HG02970 (cell line): ENCODE results near the gene RAB5B.
"Not testable (repeated sequence)": the region's sequence is repeated elsewhere in the genome, so short reads cannot be mapped to it uniquely, and the experiment has no call there.

ENCODE experiments used
- ATAC-seq: cut with Tn5 transposase; IDR thresholded peaks from one replicate; pipeline ENCODE4 v1.9.1; 2021; ENCODE audit warnings: mild to moderate bottlenecking, moderate library complexity, moderate number of reproducible peaks; ENCODE audit not compliant: unreplicated experiment, low FRiP score

The RAB5B gene

DNA sequence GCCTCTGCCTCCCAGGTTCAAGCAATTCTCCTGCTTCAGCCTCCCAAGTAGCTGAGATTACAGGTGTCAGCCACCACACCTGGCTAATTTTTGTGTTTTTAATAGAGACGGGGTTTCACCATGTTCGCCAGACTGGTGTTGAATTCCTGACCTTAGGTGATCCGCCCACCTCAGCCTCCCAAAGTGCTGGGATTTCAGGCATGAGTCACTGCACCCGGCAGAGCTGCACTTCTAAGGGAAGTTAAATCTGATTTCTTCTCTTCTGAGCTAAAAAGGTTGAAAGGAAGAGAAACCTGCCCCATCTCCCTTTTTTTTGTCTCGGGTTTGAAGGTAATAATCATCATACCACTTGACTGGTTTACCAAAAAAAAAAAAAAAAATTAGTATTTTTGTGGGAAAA lies 8.0 kb downstream of the RAB5B start:
- not testable (repeated sequence) for ATAC-seq

DNA sequence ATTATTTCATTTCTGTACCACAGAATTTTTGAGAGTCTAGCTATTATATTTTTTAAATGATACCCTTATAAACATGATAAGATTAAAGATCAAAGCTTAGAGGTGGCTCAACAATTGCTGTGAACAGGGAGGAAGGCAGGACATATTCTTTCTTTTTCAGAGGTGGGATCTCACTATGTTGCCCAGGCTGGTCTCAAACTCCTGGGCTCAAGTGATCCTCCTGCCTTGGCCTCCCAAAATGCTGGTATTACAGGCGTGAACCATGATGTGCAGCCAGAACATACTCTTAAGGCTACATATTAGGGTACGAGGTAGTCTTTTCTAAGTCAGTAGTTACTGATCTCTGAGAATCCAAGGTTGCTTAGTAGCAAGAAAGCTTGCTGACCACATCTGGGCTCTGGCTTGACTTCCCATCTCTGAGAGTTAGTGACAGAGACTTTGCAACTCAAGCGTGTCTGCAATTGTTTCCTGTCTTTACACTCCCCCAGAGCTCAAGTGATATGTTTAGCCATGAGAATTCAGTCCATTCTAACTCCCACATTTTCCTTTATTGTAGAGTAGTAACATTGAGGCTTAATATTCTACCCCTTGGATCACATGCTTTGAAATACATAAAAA lies 8.6 kb downstream of the RAB5B start:
- ATAC-seq: no peak

DNA sequence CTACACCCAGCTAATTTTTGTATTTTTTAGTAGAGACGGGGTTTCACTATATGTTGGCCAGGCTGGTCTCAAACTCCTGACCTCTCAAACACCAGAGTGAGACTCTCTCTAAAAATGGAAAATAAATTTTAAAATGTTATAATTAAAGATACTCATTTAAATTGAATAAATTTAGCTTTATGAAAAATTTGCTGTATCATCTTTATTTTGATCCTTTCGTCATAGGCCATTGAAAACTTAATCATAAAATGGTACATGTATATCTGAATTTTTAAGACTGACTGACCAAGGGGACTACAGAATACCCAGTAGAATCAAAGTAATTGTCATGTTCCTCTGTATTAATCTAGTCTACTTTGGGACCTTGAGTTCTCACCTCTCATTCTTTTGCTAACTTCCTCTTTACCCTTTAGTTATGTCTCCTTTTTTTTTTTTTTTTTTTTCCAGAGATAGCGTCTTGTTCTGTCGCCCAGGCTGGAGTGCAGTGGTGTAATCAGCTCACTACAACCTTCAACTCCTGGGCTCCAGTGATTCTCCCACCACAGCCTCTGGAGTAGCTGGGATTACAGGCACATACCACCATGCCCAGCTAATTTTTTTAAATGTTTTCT lies 9.5 kb downstream of the RAB5B start:
- no peak for ATAC-seq

DNA sequence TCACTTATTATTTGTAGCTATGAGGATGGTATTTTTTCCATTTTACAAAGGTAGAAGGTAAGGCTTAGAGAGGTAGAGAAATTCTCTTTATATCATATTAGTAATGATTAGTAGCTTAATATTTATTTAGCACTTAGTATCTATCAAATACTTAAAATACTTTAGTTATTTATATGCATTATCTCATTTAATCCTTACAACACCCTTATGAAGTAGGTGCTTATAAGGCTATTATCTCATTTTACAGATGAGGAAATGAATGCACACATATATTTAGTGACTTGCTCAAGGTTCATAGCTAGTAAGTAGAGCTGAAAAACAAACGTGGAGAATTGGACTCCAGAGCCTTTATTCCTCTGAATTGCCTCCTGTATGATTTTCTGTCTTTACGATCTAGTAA lies 11.0 kb downstream of the RAB5B start:
- no peak for ATAC-seq

DNA sequence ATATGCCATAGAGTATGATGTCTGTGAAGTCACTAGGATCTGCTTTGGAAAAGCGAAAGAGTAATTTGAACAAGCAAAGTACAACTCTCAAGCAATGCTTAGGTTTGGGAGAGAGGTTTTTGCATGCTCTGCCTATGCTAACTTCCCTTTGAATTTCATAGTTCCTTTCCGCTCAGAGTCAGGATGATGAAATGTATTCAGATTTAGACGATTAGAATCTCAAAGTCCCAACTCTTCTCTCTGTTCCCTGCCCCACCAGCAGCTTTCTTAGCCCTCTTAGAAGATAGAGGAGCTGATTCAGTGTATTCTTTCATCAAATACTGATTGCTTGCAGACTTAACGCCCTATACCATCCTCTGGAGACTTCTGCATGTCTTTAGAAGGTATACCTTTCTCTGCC lies 11.5 kb downstream of the RAB5B start:
- ATAC-seq: no peak

DNA sequence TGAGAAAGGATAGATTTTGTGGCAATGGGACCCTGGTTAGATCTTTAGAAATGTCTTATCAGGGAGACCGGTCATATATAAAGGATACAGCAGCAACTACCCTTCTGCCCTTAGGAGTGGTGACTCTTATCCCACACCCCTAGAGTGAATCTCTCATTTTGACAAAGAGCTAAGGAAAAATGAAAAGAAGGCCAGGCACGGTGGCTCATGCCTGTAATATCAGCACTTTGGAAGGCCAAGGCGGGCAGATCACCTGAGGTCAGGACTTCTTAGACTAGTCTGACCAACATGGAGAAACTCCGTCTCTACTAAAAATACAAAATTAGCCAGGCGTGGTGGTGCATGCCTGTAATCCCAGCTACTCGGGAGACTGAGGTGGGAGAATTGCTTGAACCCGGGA lies 12.1 kb downstream of the RAB5B start:
- ATAC-seq: not testable (repeated sequence)

DNA sequence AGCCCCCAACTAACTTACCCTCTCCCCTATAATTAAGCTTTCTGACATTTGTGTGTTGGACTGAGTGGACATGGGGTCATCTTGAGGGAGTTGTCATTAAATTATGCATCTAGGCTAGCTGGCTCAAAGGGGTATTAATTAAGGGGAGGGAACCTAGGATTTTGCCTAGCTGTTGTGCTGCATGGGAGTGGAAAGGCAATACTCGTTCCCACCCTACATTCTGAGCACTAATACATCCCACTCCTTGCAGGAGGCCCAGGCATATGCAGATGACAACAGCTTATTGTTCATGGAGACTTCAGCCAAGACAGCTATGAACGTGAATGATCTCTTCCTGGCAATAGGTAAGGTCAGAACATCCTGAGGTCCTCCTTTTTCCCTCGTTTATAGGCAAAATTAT lies 17.2 kb downstream of the RAB5B start:
- ATAC-seq: no peak

DNA sequence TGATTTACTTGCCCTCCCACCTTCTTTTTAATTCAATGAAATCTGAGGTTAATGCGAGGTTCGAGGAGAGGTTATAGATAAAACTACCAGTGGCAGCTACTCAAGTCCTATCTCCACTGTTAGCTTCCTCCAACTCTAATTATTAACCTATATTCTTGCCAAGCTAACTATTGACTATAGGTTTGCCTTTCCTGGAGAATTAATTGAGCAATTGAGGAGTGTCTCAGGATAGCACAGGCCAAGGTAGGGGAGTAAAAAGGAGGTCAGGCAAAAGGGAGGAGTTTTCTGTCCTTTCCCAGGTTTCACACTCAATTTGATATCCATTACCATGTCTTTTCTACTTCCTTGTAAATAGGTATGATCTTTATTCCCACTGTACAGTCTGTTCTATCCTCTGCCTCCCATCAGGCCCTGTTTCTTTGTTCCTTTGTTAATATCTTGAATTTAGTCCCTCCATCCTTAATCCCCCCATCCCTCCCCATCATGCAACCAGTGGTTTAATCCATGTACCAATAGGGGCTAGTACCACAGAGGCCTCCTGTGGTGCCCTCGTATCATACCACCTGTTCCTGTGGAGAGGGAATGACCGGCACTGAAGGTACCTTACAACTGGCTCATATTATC lies 19.5 kb downstream of the RAB5B start:
- no peak for ATAC-seq

DNA sequence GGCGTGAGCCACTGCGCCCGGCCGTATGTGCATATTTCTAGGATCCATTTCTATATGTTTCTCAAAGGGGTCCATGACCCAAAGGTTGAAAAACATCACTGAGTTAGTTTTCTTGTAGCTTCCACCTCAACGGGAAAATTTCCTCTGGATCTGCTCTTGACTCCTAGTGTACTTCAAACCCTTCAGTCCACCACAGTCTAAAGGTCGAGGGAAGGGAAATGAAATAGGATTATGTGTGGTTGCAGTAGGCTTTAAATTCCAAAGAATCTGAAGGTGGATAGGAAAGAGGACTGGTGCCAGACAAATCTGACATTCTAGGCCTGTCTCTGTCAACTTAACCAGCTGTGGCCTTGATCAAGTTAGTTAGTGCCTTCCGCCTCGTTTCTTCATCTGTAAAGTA lies 21.5 kb downstream of the RAB5B start:
- ATAC-seq: no peak

DNA sequence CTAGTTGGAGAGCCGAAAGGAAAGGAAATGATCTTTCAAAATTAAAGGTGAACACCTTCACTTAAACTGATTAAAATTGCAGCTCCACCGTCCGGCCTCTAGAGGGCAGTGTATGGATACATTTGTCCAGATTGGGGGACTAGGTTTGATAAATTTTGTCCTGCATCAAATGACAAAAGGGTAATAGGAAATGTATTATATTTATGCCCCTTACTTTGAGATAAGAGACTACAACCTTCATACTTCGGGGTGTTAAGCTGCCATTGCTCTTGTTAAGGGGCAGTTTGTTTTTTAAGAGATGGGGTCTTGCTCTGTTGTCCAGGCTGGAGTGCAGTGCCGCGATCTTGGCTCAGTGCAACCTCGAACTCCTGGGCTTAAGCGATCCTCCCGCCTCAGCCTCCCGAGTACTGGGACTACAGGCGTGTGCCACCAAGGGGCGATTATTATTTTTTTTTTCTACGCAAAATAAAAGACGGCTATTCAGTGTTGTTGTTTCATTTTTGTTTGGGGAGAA lies 22.4 kb downstream of the RAB5B start:
- ATAC-seq: no peak

DNA sequence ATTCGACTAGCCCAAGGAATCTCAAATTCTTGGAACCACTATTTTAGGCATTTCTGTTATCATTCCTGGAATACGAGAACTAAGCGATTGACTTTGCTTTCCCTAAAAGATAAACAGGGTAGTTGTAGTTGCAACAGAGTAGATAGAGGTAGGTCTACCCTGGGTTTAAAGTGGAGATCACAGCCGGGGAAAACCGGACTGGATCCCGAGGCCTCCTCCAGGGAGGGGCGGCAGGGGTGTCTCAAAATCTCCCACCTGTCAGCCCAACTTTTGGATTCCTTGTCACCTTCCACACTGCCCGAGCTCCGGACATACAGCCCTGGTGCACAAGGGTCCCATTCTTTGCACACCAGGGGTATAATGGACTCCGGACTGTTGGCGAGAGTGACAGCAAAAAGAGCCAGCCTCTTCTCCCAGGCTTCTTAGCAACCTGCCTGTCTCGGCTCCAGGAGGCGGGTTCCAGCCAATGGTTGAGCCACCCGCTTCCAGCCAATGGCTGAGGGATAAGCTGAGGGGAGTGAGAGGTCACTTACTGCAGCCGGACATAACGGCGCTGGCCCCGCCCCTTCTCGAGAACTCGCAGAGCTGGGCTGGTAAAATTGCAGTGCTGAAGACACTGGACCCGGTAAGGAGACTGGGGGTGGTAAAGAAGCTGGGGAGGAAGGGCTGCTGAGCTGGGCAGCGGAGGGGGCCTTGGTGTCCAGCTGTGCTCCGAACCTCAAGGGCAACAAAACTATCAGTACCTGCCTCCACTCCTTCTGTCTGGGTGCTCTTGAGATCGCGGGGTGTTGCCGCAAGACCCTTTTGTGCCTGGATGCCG lies 23.0 kb downstream of the RAB5B start, which contains the start of gene SUOX:
Gene SUOX (plus strand): TSS at position 562 of the 820 bp plus-strand sequence. CDS start 4,946 bp downstream, outside the sequence.
- ATAC-seq: peak; percentile 91

DNA sequence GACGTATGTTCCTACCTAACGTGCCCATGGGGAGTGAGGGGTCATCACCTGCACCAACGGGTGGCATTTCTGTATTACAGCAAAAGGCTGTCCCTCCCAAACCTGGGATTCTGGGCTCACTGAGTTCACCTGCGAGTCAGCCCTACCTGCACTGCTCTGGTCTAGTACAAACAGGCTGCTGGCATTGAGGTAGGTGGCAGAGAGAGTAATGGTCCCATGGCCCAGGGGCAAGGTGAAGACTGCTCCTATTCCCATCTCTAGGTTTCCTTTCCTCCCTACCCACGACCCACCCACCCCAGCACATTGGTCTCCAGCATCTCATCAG lies 23.6 kb downstream of the RAB5B start:
- no peak for ATAC-seq

DNA sequence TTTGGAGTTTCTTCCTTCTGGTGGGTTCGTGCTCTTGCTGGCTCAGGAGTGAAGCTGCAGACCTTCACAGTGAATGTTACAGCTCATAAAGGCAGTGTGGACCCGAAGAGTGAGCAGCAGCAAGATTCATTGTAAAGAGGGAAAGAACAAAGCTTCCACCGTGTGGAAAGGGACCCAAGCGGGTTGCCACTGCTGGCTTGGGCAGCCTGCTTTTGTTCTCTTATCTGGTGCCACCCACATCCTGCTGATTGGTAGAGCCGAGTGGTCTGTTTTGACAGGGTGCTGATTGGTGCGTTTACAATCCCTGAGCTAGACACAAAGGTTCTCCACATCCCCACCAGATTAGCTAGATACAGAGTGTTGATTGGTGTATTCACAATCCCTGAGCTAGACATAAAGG lies 25.6 kb downstream of the RAB5B start:
- not testable (repeated sequence) for ATAC-seq

DNA sequence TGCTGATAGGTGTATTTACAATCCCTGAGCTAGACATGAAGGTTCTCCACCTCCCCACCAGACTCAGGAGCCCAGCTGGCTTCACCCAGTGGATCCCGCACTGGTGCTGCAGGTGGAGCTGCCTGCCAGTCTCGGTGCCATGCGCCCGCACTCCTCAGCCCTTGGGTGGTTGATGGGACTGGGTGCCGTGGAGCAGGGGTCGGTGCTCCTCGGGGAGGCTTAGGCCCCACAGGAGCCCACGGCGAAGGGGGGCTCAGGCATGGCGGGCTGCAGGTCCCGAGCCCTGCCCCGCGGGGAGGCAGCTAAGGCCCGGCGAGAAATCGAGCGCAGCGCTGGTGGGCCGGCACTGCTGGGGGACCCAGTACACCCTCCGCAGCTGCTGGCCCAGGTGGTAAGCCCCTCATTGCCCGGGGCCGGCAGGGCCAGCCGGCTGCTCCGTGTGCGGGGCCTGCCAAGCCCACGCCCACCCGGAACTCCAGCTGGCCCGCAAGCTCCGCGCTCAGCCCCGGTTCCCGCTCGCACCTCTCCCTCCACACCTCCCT lies 26.2 kb downstream of the RAB5B start:
- ATAC-seq: not testable (repeated sequence)

DNA sequence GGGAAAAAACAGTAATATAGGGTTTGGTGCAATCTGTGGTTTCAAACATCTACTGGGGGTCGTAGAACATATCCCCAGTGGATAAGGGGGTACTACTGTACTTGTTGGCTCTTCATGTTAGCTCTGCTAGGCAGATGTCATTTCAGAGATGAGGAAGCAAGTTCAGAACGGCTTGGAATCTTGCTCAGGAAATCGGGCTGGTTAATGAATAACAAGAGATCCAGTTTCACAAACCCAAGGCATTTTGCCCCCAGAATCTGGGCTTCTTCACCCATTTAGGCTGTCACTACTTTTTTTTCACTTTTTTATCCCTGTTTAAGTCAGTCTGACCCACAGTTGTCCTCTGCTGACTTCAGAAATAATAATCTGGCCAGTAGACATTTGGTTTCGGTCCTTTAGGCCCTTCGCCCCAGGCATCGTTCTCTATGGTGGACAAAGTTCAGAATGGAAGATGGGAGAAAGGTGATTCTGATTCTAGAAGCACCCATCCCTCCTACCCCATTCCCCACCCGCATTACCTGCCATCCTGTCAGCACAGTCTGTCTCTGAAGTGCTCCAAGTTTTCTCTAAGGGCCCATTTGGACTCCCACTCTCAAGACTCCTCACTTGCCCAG lies 27.7 kb downstream of the RAB5B start:
- no peak for ATAC-seq

DNA sequence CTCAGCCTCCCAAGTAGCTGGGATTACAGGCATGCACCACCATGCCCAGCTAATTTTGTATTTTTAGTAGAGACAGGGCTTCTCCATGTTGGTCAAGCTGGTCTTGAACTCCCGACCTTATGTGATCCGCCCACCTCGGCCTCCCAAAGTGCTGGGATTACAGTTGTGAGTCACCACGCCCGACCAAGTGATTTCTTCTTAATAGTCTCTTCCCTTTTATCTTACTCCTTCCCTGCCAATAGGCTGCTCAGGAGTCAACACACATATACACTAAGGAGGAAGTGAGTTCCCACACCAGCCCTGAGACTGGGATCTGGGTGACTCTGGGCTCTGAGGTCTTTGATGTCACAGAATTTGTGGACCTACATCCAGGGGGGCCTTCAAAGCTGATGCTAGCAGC lies 29.5 kb downstream of the RAB5B start:
- not testable (repeated sequence) for ATAC-seq

DNA sequence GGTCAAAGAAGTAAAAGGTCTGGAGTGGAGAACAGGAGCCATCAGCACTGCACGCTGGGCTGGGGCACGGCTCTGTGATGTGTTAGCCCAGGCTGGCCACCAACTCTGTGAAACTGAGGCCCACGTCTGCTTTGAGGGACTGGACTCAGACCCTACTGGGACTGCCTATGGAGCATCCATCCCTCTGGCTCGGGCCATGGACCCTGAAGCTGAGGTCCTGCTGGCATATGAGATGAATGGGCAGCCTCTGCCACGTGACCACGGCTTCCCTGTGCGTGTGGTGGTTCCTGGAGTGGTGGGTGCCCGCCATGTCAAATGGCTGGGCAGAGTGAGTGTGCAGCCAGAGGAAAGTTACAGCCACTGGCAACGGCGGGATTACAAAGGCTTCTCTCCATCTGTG lies 30.3 kb downstream of the RAB5B start:
- ATAC-seq: no peak

DNA sequence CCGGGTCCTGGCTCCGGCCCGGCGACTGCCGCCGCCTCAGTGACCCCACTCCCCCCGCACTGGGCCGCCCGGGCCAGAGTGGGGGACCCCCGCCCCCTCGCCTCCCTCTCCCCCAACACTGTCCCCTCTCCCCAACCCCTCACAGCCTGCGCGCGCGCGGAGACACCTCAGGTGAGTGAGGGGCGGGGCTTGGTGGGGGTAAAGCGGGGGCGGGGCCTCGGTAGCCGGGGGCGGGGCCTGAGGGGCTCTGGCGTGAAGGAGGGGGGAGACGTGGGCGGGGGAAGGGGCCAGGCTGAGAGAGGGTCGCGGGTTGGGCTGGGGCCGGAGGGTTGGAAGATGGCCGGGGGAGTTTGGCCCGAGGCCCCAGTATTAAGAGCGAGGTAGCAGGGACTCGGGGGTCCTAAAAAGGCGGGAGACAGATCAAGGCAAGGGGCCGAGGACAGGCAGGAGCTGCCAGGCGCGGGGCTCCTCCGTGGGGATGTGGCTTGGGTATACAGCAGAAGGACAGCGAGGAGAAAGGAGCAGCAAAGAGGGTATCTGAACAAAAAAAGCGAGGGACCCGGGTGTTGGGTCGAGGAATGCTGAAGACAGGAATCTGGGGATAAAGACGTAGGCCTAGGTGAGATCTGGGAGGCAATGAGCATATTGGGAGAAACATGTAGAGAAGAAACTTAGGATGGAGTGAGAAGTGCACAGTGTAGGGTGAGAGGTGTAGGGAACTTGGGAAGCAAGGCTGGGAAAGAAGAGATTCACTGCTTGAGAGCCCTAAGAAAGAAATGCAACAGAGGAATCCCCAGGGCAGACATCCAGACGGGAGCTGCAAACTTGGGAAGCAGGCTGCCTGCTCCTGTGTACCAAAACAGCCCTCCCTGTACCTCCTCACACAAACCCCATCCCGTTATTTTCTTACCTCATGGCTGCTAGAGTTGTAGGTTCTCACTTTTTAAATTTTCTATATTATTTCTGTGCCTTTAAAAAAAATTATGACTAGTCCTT lies 34.0 kb downstream of the RAB5B start:
- peak; percentile 22 for ATAC-seq

DNA sequence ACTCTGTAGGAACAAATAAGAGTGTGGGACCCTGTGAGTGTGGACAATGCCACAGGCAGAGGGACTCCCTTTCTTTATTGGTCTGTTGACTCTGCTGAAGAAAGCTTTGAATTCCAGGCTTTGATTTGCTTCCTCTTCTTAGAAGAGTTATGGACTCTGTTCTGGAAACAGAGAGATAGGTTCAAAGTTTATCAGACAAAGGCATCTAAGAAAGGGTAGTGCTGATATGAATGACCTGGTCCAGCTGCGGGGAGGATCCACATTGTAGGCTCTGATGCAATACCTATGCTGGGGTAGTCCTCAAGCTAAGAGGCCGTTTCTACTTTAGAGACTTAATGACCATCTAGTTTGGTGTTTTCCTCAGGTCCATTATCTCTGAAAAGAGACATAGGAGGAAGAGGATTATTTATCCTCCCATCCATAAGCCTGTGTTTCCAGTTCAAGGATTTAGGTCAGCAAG lies 36.3 kb downstream of the RAB5B start:
- no peak for ATAC-seq
